GM12801 (cell line): ENCODE data around the gene PNPLA2.

Source experiments
- TF ChIP-seq, protein P1 (sequence below): IDR thresholded peaks from one replicate; pipeline ENCODE4 v1.5.1; 2011; ENCODE audit warnings: control low read depth; ENCODE audit not compliant: insufficient read length; ENCODE audit errors: extremely low read depth

The PNPLA2 gene

GRCh38 chr11:798093-798713 lies 20.5 kb upstream of the PNPLA2 start, which contains the start of gene SLC25A22:
TSS of gene SLC25A22 (minus strand) at chr11:798281. CDS start at chr11:795006, 3,275 bp downstream.
- TF ChIP-seq, protein P1, sequence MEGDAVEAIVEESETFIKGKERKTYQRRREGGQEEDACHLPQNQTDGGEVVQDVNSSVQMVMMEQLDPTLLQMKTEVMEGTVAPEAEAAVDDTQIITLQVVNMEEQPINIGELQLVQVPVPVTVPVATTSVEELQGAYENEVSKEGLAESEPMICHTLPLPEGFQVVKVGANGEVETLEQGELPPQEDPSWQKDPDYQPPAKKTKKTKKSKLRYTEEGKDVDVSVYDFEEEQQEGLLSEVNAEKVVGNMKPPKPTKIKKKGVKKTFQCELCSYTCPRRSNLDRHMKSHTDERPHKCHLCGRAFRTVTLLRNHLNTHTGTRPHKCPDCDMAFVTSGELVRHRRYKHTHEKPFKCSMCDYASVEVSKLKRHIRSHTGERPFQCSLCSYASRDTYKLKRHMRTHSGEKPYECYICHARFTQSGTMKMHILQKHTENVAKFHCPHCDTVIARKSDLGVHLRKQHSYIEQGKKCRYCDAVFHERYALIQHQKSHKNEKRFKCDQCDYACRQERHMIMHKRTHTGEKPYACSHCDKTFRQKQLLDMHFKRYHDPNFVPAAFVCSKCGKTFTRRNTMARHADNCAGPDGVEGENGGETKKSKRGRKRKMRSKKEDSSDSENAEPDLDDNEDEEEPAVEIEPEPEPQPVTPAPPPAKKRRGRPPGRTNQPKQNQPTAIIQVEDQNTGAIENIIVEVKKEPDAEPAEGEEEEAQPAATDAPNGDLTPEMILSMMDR: no peak

- TF ChIP-seq, protein P1: no peak
Observed at GRCh38 chr11:799641-800316, 18.9 kb upstream of the PNPLA2 start.

DNA sequence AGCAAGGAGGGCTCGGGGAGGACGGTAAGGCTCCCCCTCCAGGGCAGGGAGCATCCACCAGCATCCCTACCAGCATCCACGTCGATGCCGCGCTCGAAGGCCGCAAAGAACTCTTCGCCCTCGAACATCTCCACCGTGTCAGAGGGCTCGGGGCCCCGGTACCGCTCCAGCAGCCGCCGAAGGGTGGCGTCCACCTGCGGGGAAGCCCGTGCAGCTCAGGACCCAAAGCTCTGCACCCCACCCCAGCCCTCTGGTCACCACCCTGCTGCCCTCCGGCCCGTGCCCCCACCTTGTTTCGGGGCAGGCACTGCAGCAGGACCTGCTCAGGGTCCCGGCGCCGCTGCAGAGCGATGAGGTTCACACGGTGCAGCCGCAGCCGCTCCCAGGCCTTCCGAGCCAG lies 18.2 kb upstream of the PNPLA2 start:
- TF ChIP-seq, protein P1: no peak

GRCh38 chr11:801097-801780 lies 17.5 kb upstream of the PNPLA2 start:
- TF ChIP-seq, protein P1: no peak

DNA sequence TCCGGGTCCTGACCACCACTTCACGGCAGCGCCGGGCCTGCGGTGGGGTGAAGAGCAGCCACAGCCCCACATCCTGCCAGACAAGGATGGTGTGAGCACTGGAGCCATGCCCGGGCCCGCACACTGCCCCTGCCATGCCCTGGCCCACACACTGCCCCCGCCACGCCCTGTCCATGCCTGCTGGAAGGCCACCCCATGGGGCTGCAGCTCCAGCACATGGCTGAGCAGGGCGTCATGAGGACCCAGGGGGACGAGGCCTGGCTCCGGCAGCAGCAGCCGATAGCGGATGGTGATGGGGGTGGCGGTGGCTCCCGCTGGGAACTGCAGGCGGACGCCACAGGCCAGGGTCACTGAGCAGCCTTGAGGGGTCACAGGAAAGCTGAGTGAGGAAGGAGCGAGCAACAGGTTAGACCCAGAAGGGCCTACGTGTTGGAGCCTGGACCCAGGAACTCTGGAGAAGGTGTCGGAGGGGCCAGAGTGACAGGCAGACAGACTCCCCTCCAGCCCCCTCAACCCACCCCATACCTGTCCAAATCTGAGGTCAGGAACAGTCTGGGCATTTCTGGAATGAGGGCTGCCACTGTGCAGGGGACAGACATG lies 16.6 kb upstream of the PNPLA2 start:
- TF ChIP-seq, protein P1: no peak

- TF ChIP-seq, protein P1: no peak
Observed at GRCh38 chr11:802693-803466, 15.8 kb upstream of the PNPLA2 start.

DNA sequence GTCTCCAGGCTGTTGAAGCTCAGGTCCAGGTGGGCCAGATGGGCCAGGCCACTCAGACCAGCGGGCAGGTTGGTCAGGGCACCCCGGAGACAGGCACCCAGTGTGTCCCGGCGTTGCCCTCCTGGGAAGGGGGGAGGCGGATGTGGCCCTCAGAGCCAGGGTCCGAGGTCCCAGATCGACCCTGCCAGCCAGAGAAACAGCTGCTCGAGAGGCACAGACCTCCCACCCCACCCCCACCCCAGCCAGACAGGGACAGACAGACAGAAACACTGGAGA lies 15.3 kb upstream of the PNPLA2 start:
- TF ChIP-seq, protein P1: no peak
